OCI-LY1 (cell line): ENCODE data around the gene SPRY2.

Experiments
- H2AFZ ChIP-seq: fragments of 200-600 bp; sonication (generic), shearing (Covaris generic); 2 replicates; pipeline ENCODE4 v1.6.0; 2014; ENCODE audit warnings: antibody characterized with exemption, mild to moderate bottlenecking, low read length
- H3F3A ChIP-seq: fragments of 200-600 bp; sonication (generic), shearing (Covaris generic); 2 replicates; pipeline ENCODE4 v1.6.0; 2014; ENCODE audit warnings: mild to moderate bottlenecking, antibody characterized with exemption, low read length, moderate library complexity; ENCODE audit not compliant: insufficient read depth
- H3K27ac ChIP-seq: fragments of 200-600 bp; sonication (generic); 2 replicates; pipeline ENCODE4 v1.5.1; 2014; ENCODE audit warnings: low read length, mixed run types, mild to moderate bottlenecking, low read depth; ENCODE audit not compliant: poor library complexity, severe bottlenecking
- H3K27me3 ChIP-seq: fragments of 200-600 bp; sonication (generic); 2 replicates; pipeline ENCODE4 v1.6.0; 2014; ENCODE audit warnings: antibody characterized with exemption, mild to moderate bottlenecking, low read length, moderate library complexity; ENCODE audit not compliant: insufficient read depth
- H3K36me3 ChIP-seq: fragments of 200-600 bp; sonication (generic); 2 replicates; pipeline ENCODE4 v1.6.1; 2014; ENCODE audit warnings: mild to moderate bottlenecking, antibody characterized with exemption, low read length, moderate library complexity, mixed read lengths; ENCODE audit not compliant: insufficient read depth
- H3K4me1 ChIP-seq: fragments of 200-600 bp; sonication (generic); 2 replicates; pipeline ENCODE4 v1.5.1; 2014; ENCODE audit warnings: mild to moderate bottlenecking, low read length, moderate library complexity; ENCODE audit not compliant: insufficient read depth, severe bottlenecking
- H3K4me2 ChIP-seq: fragments of 200-600 bp; sonication (generic), shearing (Covaris generic); 2 replicates; pipeline ENCODE4 v1.6.1; 2014; ENCODE audit warnings: low read length
- H3K4me3 ChIP-seq: fragments of 200-600 bp; sonication (generic); 2 replicates; pipeline ENCODE4 v1.5.1; 2014; ENCODE audit warnings: low read length, low read depth, mild to moderate bottlenecking, mixed read lengths; ENCODE audit not compliant: poor library complexity, severe bottlenecking
- H3K79me2 ChIP-seq: fragments of 200-600 bp; shearing (Covaris generic); 2 replicates; pipeline ENCODE4 v1.6.1; 2016; ENCODE audit warnings: mixed run types, low read length, mixed read lengths; ENCODE audit not compliant: insufficient read depth
- H3K9ac ChIP-seq: fragments of 200-600 bp; sonication (generic), shearing (Covaris generic); 2 replicates; pipeline ENCODE4 v1.6.1; 2014; ENCODE audit warnings: mild to moderate bottlenecking, low read length, mixed read lengths
- H3K9me2 ChIP-seq: fragments of 200-600 bp; sonication (generic), shearing (Covaris generic); 2 replicates; pipeline ENCODE4 v1.6.1; 2014; ENCODE audit warnings: low read depth, mild to moderate bottlenecking, low read length, mixed read lengths
- H3K9me3 ChIP-seq: fragments of 200-600 bp; shearing (Covaris generic); 2 replicates; pipeline ENCODE4 v1.6.1; 2014; ENCODE audit warnings: low read length, mixed read lengths
- H4K20me1 ChIP-seq: fragments of 200-600 bp; sonication (generic), shearing (Covaris generic); 2 replicates; pipeline ENCODE4 v1.6.0; 2016; ENCODE audit warnings: mild to moderate bottlenecking, low read length; ENCODE audit not compliant: insufficient read depth
- EZH2 ChIP-seq: fragments of 200-600 bp; sonication (generic), shearing (Covaris generic); IDR thresholded peaks from 2 replicates; pipeline ENCODE4 v1.8.0; 2017; ENCODE audit warnings: borderline replicate concordance, mixed run types, mild to moderate bottlenecking, antibody characterized with exemption, low read length, moderate library complexity, mixed read lengths
- TF ChIP-seq, protein P1 (sequence below): fragments of 200-600 bp; sonication (generic), shearing (Covaris generic); IDR thresholded peaks from 2 replicates; pipeline ENCODE4 v1.5.1; 2017; ENCODE audit warnings: mild to moderate bottlenecking, antibody characterized with exemption, low read length, moderate library complexity, mixed read lengths

The SPRY2 gene

DNA sequence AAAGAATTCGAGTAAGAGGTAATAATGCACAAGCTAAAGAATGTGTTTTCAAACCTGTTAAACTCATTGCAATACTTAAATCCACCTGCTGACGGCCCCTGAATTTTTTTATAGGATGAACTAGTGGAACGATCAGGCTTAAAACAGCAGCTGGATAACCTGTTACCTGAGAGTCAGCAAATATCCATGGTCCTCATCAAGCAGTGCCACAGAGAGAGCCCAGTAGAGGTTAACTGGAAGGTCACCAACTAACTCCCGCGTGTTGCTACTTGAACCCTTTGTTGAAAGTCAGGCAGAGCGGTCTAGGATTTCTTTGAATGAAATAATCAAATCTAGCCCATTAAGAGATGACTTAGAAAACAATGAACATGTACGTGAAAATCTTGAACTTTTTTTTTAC is 47.6 kb upstream of the SPRY2 start:
- Histone ChIP-seq H3K36me3 (no peaks in the 10 kb centered on the region), H3K9ac (no peak overlapping the region), H3F3A (no peaks in the 10 kb centered on the region), H4K20me1 (no peaks in the 10 kb centered on the region), H3K4me3 (no peak overlapping the region), H3K27ac (no peak overlapping the region), H3K4me2 (no peak overlapping the region), H2AFZ (no peak overlapping the region), H3K27me3 (no peaks in the 10 kb centered on the region), H3K4me1 (peaks cover 6% of the 10 kb centered on the region), H3K9me2 (no peaks in the 10 kb centered on the region), H3K79me2 (no peaks in the 10 kb centered on the region), H3K9me3 (peaks cover 7% of the 10 kb centered on the region; the same call in 1 of the 2 replicates)
- TF ChIP-seq, protein P1, sequence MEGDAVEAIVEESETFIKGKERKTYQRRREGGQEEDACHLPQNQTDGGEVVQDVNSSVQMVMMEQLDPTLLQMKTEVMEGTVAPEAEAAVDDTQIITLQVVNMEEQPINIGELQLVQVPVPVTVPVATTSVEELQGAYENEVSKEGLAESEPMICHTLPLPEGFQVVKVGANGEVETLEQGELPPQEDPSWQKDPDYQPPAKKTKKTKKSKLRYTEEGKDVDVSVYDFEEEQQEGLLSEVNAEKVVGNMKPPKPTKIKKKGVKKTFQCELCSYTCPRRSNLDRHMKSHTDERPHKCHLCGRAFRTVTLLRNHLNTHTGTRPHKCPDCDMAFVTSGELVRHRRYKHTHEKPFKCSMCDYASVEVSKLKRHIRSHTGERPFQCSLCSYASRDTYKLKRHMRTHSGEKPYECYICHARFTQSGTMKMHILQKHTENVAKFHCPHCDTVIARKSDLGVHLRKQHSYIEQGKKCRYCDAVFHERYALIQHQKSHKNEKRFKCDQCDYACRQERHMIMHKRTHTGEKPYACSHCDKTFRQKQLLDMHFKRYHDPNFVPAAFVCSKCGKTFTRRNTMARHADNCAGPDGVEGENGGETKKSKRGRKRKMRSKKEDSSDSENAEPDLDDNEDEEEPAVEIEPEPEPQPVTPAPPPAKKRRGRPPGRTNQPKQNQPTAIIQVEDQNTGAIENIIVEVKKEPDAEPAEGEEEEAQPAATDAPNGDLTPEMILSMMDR: no peak; the same call in 1 of the 2 replicates
- no peak for TF ChIP-seq EZH2

DNA sequence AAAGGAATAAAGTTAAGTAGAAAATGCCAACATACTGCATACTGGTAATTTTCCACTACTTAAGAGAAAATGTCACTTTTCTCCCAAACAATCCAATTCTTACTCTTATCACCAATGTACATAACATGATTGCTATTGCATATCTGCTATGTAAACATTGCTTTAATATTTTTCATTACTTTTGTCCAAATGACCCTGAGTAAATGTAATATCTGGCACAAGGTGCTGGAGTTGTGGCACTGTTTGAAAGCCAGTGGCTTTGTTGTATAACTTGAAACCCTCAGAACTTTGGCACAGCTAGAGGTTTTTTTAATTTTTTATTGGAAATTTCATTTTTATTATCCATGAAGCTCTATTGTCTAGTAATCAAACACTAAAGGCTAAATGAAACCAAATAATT is 45.7 kb upstream of the SPRY2 start:
- no peak overlapping the region for H3K9ac ChIP-seq
- no peak for TF ChIP-seq EZH2
- TF ChIP-seq, protein P1: no peak
- H3K79me2 ChIP-seq: no peaks in the 10 kb centered on the region
- H3K9me3 ChIP-seq: peaks cover 7% of the 10 kb centered on the region; the same call in 1 of the 2 replicates
- H3K27me3 ChIP-seq: no peaks in the 10 kb centered on the region
- H3K4me2 ChIP-seq: no peak overlapping the region
- peaks cover 6% of the 10 kb centered on the region for H3K4me1 ChIP-seq
- no peak overlapping the region for H3K27ac ChIP-seq
- H3K9me2 ChIP-seq: no peaks in the 10 kb centered on the region
- no peak overlapping the region for H3K4me3 ChIP-seq
- no peaks in the 10 kb centered on the region for H3F3A ChIP-seq
- no peak overlapping the region for H2AFZ ChIP-seq
- H3K36me3 ChIP-seq: no peaks in the 10 kb centered on the region
- no peaks in the 10 kb centered on the region for H4K20me1 ChIP-seq

DNA sequence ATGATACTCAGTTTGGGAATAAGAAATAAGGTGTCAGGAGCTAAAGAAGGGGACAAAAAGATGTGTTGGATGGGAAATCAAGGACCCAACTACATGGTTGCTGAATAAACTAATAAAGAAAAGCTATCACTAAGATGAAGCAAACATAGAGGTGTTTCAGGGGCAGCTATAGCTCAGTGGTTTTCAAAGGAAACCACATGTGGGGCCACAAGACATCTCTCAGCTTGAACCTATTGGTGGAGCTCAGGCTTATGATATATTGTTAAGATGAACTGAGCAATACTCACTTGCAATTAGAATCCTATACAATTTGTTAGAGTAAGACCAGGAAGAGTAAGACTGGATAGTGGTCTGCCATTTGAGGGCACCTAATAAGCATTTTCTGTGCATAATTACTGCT is 45.1 kb upstream of the SPRY2 start:
- H2AFZ ChIP-seq: no peak overlapping the region
- H4K20me1 ChIP-seq: no peaks in the 10 kb centered on the region
- H3K4me3 ChIP-seq: no peak overlapping the region
- no peak overlapping the region for H3K27ac ChIP-seq
- H3K4me1 ChIP-seq: peaks cover 6% of the 10 kb centered on the region
- H3K9ac ChIP-seq: no peak overlapping the region
- no peaks in the 10 kb centered on the region for H3F3A ChIP-seq
- H3K79me2 ChIP-seq: no peaks in the 10 kb centered on the region
- no peak for TF ChIP-seq EZH2
- TF ChIP-seq, protein P1: no peak
- H3K4me2 ChIP-seq: no peak overlapping the region
- no peaks in the 10 kb centered on the region for H3K36me3 ChIP-seq
- H3K9me2 ChIP-seq: no peaks in the 10 kb centered on the region
- no peaks in the 10 kb centered on the region for H3K27me3 ChIP-seq
- peaks cover 7% of the 10 kb centered on the region; the same call in 1 of the 2 replicates for H3K9me3 ChIP-seq
